NCI-H1417 treated with DMSO at 0.1 percent for 48 hours (cell line): ENCODE results near the gene SMAP2.
"Not testable (repeated sequence)": the region's sequence is repeated elsewhere in the genome, so short reads cannot be mapped to it uniquely, and the experiment has no call there.

Experiments used
- DNase-seq: peaks from one replicate; lab custom pipeline; 2025; lab: John Stamatoyannopoulos, UW

SMAP2 gene

GRCh38 chr1:40373323-40374283, at the start of gene SMAP2:
Gene SMAP2, plus strand, starts transcription at chr1:40373727. Its CDS starts 394 bp downstream, at chr1:40374121.
- peak; percentile 61 for DNase-seq

DNA sequence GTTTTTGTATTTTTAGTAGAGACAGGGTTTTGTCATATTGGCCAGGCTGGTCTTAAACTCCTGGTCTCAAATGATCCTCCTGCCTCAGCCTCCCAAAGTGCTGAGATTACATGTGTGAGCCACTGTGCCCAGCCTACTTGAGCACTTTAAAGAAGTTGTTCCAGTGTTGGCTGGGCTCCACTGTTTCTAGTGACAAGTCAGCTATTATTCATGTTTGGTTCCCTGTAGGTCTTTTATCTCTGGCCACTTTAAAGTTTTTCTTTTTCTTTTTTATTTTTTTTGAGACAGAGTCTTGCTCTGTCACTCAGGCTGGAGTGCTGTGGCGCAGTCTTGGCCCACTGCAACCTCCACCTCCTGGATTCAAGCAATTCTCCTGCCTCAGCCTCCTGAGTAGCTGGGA, 42.1 kb upstream of the SMAP2 start:
- not testable (repeated sequence) for DNase-seq

GRCh38 chr1:40332695-40333094, 40.8 kb upstream of the SMAP2 start:
- DNase-seq: no peak

- DNase-seq: no peak
Observed at GRCh38 chr1:40337443-40337842, 36.1 kb upstream of the SMAP2 start.

DNA sequence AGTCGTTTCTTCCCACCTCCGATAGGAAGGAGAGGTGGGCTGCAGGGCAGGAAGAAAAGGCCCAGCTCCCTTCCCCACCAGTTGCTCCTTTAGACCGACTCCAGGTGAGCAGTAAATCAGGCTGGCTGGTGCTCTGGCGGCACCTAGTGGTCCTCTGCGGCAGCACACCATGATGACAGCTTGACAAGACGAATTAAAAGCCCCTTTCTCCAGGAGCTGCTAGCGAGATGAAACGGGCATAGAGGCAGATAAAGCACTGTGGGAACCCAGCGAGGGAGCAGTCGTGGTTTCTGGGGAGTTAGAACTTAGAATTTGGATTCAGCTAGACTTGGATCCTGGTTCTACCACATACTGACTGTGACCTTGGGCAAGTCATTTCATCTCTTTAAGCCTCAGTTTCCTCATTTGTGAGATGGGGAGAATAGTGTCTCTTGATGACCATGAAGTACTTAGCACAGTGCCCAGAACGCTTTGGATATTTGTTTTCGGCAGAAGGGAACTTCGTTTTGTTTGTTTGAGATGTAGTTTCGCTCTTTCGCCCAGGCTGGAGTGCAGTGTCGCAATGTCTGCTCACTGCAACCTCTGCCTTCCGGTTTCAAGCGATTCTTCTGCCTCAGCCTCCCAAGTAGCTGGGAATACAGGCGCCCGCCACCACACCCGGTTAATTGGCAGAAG, 34.6 kb upstream of the SMAP2 start:
- DNase-seq: peak; percentile 55

- no peak for DNase-seq
Observed at GRCh38 chr1:40339420-40340323, 33.9 kb upstream of the SMAP2 start.

DNA sequence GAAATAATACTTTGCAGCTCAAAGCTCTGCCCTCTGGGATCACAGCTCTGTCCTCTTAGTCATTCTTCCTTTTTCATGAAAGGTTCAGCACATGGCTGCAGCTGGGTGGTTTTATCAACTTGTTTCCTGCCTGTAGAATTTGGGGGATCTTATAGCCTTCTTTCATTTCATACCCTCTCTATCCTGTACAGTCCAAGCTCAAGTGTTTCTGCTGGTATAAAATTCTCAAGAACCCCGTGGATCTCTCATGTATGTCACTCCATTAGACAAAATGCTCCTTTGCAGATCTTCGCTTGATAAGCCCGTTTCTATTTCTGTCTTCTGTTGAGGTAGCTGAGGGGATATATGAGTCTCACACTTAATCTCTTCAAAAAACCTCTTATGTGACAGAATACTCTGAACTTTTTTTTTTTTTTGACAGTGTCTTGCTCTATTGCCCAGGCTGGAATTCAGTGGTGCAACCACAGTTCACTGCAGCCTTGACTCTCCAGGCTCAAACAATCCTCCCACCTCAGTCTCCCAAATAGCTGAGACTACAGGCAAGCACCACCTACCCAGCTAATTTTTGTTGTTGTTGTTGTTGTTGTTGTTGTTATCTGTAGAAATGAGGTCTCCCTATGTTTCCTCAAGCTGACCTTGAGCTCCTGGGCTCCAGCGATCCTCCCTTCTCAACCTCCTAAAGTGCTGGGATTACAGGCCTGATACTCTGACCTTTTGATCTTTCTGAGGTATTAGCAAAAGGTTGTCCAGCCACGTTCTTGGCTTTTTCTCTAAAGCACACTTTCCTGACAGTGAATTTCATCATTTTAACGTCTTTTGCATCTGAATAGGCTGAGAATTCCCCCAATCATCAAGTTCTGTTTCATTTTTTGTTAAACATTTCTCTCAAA, 31.8 kb upstream of the SMAP2 start:
- no peak for DNase-seq

GRCh38 chr1:40342381-40342717, 31.2 kb upstream of the SMAP2 start:
- not testable (repeated sequence) for DNase-seq

GRCh38 chr1:40344597-40344996, 28.9 kb upstream of the SMAP2 start:
- no peak for DNase-seq

DNA sequence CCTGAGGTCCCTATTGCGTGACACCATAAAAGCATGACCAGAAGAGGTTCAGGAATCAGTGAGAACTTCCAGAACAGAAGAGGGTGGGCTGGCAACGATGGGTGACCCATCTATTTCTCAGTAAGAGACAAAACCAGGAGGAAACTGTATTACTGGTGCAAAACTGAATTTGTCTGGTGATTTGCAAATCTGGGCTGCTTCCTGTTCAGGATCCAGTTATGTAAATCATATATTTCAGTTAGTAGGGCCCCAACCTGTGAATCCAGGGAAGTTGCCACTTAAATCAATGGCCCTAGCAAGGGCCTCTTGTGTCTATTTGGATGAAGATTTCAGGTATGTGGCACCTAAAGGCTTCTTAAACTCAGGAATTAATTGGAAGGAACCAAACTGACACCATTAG, 23.1 kb upstream of the SMAP2 start:
- DNase-seq: no peak

DNA sequence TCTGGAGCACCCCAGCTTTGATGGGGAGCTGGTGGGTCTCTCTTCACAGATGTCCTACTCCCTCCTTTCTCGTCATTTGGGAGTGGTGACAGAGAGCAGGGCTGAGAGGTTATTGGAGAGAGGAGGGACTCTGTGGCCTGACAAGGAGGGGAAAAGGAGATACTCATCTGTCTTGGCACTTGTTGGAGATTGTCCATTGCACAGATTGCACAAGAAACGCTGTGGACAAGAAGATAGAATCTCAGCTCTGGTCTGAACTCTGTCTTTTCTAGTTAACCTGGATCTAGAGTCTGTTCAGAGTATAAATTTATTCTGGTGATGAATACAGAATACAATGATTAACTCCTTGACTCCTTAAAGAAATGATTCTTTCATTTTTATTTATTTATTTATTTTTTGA, 22.4 kb upstream of the SMAP2 start:
- DNase-seq: no peak

GRCh38 chr1:40352126-40352525, 21.4 kb upstream of the SMAP2 start:
- DNase-seq: no peak

DNA sequence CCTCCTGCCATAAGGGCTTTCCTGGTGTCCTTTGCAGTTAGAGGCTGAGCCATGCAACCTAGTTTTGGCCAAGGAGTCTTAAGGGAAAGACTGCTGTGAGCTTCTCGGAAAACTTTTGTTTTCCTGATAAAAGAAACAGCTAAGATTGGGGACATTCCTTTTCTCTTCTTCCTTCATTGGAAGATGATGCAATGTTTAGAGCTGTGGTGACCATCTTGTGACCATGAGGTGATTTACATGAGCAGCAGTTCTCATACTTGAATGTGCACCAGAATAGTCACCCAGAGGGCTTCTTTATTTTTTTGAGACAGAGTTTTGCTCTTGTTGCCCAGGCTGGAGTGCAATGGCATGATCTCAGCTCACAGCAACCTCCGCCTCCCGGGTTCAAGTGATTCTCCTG, 20.4 kb upstream of the SMAP2 start:
- no peak for DNase-seq

- DNase-seq: no peak
Observed at GRCh38 chr1:40357625-40358024, 15.9 kb upstream of the SMAP2 start.

GRCh38 chr1:40360631-40361030, 12.9 kb upstream of the SMAP2 start:
- no peak for DNase-seq

- DNase-seq: no peak
Observed at GRCh38 chr1:40361201-40361600, 12.3 kb upstream of the SMAP2 start.

DNA sequence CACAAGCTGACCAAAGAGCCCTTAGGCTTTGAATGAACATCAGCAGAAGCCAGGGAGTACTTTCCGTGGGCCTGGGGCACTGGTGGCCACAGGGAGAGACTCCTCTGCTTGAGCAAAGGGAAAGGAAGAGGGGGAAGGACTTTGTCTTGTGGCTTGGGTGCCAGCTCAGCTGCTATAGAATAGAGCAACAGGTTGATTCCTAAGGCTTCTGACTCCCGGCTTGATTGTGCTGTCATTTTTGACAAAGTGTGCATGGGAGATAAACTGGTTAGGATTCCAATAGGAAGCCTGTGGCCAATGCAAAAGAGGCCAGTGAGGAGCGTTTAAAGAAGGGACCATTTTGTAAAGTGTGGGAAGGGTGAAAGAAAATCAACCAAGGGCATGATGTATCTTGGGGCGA, 11.9 kb upstream of the SMAP2 start:
- no peak for DNase-seq

GRCh38 chr1:40362199-40362598, 11.3 kb upstream of the SMAP2 start:
- DNase-seq: no peak

DNA sequence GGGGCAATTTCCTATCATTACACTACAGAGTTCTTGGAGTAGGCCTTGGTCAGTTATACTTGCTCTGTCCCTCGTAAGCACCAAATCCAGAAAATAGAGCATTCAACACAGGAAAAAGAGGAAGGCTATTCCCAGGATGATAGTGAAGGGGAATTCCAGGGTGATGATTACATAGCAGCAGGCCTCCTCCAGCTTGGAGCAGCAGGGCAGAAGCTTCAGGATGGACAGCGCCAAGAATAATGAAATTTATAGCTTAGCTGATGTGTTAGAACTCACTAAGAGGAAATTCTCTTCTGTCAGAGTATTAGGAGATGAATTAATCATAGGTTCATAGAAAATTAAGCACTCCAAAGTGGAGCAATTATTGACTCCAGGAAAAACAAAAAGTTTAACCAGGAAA, 10.8 kb upstream of the SMAP2 start:
- DNase-seq: no peak

DNA sequence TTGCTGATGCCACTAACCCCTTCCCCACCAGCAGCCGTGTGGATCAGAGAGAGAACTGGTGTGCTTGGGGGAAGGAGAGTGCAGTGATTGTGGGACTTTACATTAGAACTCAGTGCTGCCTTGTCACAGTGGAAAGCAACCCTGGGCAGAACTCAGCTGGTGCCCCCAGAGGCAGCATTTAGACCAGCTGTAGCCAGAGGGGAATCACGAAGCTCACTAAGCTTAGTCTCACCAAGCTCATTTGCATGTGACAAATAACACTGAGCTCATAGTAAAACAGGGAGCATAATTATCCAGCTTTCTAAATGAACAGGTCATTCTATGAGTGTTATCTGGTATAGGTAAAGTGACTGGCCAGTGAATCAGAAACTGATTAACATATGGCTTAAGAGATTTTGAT, 9.8 kb upstream of the SMAP2 start:
- no peak for DNase-seq

GRCh38 chr1:40371707-40372258, 1.7 kb upstream of the SMAP2 start:
- DNase-seq: no peak
